Tibial artery (tissue), 4 donors: ENCODE data around the gene DNAJC27.
"Not testable (repeated sequence)": the region's sequence is repeated elsewhere in the genome, so short reads cannot be mapped to it uniquely, and the experiment has no call there.

ENCODE experiments used
- DNase-seq, 2 donors: peaks; one replicate each; pipeline ENCODE4 v3.0.0-alpha.2; 2019
- H3K27ac ChIP-seq, 2 donors: fragments of 200-600 bp; sonication (generic) in 1 of 2; 1 replicate in 1 of 2; 2 replicates in 1 of 2; pipeline ENCODE4 v1.5.1; 2018 to 2019; ENCODE audit warnings: mild to moderate bottlenecking in 1 of 2
- H3K27me3 ChIP-seq, 2 donors: fragments of 200-600 bp; sonication (generic) in 1 of 2; one replicate each; pipeline versions ENCODE4 v1.5.1 to v1.6.0; 2016 to 2019
- H3K36me3 ChIP-seq, 3 donors: fragments of 200-600 bp; sonication (generic) in 2 of 3; one replicate each; pipeline ENCODE4 v1.5.1; 2016 to 2019; ENCODE audit warnings: mild to moderate bottlenecking in 2 of 3
- H3K4me1 ChIP-seq, 4 donors: fragments of 200-600 bp; sonication (generic) in 2 of 4; 1 replicate in 3 of 4; 2 replicates in 1 of 4; pipeline ENCODE4 v1.5.1; 2016 to 2019
- H3K4me3 ChIP-seq, 2 donors: fragments of 200-600 bp; sonication (generic) in 1 of 2; 1 replicate in 1 of 2; 2 replicates in 1 of 2; pipeline ENCODE4 v1.5.1; 2018 to 2019; ENCODE audit warnings: mild to moderate bottlenecking in 2 of 2
- H3K9me3 ChIP-seq, 3 donors: fragments of 200-600 bp; sonication (generic) in 1 of 3; one replicate each; pipeline ENCODE4 v1.5.1; 2016 to 2019
- CTCF ChIP-seq, 2 experiments: fragments of 200-600 bp in 1 of 2; fragments of 450-650 bp in 1 of 2; IDR thresholded peaks; one replicate each; pipeline ENCODE4 v1.5.1; 2017 to 2019; ENCODE audit warnings: antibody characterized with exemption in 2 of 2, mild to moderate bottlenecking in 1 of 2, moderate library complexity in 1 of 2
- intact Hi-C: fragments of 100-400 bp; cut with DNase I; formaldehyde crosslinking; loops from one replicate; pipeline ENCODE4 v1.15.0; 2023; ENCODE audit warnings: low total_unique reads

Gene DNAJC27

GRCh38 chr2:24971536-24972314 lies at the start of gene DNAJC27:
DNAJC27 (minus strand) TSS chr2:24971955; CDS start chr2:24971904, 51 bp downstream.
- Histone ChIP-seq H3K4me1 (peaks cover 0 to 26% (median 11%) of the 10 kb centered on the region in 4 donors), H3K27ac (peak within 1 kb of the TSS; percentile 98 to 99), H3K4me3 (peak within 1 kb of the TSS; percentile 77 to 93), H3K36me3 (peaks cover 1 to 8% (median 7%) of the 10 kb centered on the region in 3 donors), H3K27me3 (no peaks in the 10 kb centered on the region), H3K9me3 (no peaks in the 10 kb centered on the region)
- intact Hi-C loops = no loop called here
- DNase-seq = peak; percentile 96 to 99
- TF ChIP-seq CTCF (IDR thresholded peaks at IDR 0.05) = no peak

- no peak for TF ChIP-seq CTCF (IDR thresholded peaks at IDR 0.05)
- H3K36me3 ChIP-seq = no peaks in the 10 kb centered on the region
- no peaks in the 10 kb centered on the region for H3K9me3 ChIP-seq
- no peaks in the 10 kb centered on the region for H3K27me3 ChIP-seq
- H3K4me1 ChIP-seq = no peaks in the 10 kb centered on the region
- H3K4me3 ChIP-seq = no peak overlapping the region
- intact Hi-C loops = no loop called here
- no peak for DNase-seq
- no peak overlapping the region for H3K27ac ChIP-seq
Measured at GRCh38 chr2:25018681-25019080, 46.9 kb upstream of the DNAJC27 start.

- intact Hi-C loops = no loop called here
Measured at GRCh38 chr2:25014631-25015030, 42.9 kb upstream of the DNAJC27 start.

GRCh38 chr2:25011342-25011741 lies 39.6 kb upstream of the DNAJC27 start:
- DNase-seq, H3K27me3 ChIP-seq, intact Hi-C loops, H3K27ac ChIP-seq, H3K9me3 ChIP-seq, H3K4me1 ChIP-seq, H3K4me3 ChIP-seq, H3K36me3 ChIP-seq: not testable (repeated sequence)

More at GRCh38 chr2:25014631-25015030, 42.9 kb upstream of the DNAJC27 start:
- Histone ChIP-seq H3K27ac (no peak overlapping the region), H3K36me3 (no peaks in the 10 kb centered on the region), H3K4me1 (no peaks in the 10 kb centered on the region), H3K27me3 (no peaks in the 10 kb centered on the region), H3K9me3 (no peaks in the 10 kb centered on the region), H3K4me3 (no peak overlapping the region)
- DNase-seq = no peak
- no peak for TF ChIP-seq CTCF (IDR thresholded peaks at IDR 0.05)

GRCh38 chr2:25009954-25010353 lies 38.2 kb upstream of the DNAJC27 start:
- H3K4me1 ChIP-seq = no peaks in the 10 kb centered on the region
- H3K9me3 ChIP-seq = no peaks in the 10 kb centered on the region
- no peak for TF ChIP-seq CTCF (IDR thresholded peaks at IDR 0.05)
- H3K36me3 ChIP-seq = no peaks in the 10 kb centered on the region
- H3K27ac ChIP-seq = no peak overlapping the region
- H3K4me3 ChIP-seq = no peak overlapping the region
- no peak for DNase-seq
- H3K27me3 ChIP-seq = no peaks in the 10 kb centered on the region
- intact Hi-C loops = no loop called here

- no peak overlapping the region for H3K4me3 ChIP-seq
- H3K9me3 ChIP-seq = no peaks in the 10 kb centered on the region
- no peaks in the 10 kb centered on the region for H3K36me3 ChIP-seq
- TF ChIP-seq CTCF (IDR thresholded peaks at IDR 0.05) = no peak
- intact Hi-C loops = no loop called here
- DNase-seq = no peak
- H3K4me1 ChIP-seq = peaks cover 0 to 9% (median 0%) of the 10 kb centered on the region in 4 donors
- no peaks in the 10 kb centered on the region for H3K27me3 ChIP-seq
- no peak overlapping the region for H3K27ac ChIP-seq
Measured at GRCh38 chr2:25002066-25002465, 30.3 kb upstream of the DNAJC27 start.
